Measurements from ENCODE around the gene C2orf81. TPM values are rescaled to one million over a fixed set of nuclear protein-coding genes. Genes with fewer than 3 reads are reported as not detected.

Gene C2orf81
- total RNA-seq, 1 donor from 2014 or later, result 7.9 TPM

DNA sequence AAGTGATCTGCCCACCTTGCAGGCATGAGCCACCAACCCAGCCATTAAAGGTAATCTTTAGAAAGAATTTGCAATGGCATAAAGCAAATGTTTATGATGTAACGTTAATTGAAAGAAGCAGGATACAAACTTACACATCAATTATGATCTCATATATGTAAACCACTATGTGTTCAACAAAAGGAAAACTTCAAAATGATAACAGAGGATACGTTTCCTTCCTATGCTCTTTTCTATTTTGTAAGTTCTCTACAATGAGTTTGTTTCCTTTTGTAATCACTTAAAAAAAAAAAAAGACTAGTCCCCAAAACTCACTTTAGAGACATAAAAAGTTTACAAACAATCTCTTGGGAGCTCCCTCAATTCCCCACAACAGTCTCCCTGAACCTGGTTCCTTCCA, 1.4 kb downstream of the C2orf81 start:
- Mint-ChIP-seq H3K4me1 (peaks cover 23% of the 10 kb centered on the region), H3K27me3 (ENCODE audit: low read depth) (peaks cover 3% of the 10 kb centered on the region), H3K27ac (ENCODE audit: unreplicated experiment) (no peak overlapping the region), H3K9me3 (no peaks in the 10 kb centered on the region), H3K4me3 (peak overlapping the region; percentile 70), H3K36me3 (ENCODE audit: low read depth) (no peaks in the 10 kb centered on the region)
- no peak for DNase-seq (ENCODE audit: low read depth, low spot score)
- TF ChIP-seq, protein P1, sequence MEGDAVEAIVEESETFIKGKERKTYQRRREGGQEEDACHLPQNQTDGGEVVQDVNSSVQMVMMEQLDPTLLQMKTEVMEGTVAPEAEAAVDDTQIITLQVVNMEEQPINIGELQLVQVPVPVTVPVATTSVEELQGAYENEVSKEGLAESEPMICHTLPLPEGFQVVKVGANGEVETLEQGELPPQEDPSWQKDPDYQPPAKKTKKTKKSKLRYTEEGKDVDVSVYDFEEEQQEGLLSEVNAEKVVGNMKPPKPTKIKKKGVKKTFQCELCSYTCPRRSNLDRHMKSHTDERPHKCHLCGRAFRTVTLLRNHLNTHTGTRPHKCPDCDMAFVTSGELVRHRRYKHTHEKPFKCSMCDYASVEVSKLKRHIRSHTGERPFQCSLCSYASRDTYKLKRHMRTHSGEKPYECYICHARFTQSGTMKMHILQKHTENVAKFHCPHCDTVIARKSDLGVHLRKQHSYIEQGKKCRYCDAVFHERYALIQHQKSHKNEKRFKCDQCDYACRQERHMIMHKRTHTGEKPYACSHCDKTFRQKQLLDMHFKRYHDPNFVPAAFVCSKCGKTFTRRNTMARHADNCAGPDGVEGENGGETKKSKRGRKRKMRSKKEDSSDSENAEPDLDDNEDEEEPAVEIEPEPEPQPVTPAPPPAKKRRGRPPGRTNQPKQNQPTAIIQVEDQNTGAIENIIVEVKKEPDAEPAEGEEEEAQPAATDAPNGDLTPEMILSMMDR (conservative IDR thresholded peaks at IDR 0.05), result no peak

DNA sequence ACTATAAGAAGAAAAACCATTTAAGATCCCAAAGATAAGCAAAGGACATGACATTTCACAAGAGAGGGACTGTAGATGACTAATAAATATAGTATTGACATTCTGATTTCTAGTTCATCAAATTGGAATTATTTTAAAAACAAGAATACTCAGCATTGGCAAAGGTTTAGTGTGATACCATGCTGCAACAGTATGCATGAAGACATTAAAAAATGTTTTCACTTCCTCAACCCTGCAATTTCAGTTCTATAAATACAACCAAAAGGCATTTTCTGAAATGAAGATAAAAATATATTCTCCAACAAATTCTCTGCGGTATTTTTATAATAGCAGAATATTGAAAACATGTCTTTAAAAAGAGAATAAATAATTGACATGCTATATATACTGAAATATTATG, 2.1 kb downstream of the C2orf81 start:
- no peak overlapping the region for H3K4me3 Mint-ChIP-seq
- no peak overlapping the region for H3K27ac Mint-ChIP-seq (ENCODE audit: unreplicated experiment)
- H3K4me1 Mint-ChIP-seq, result peaks cover 23% of the 10 kb centered on the region
- no peaks in the 10 kb centered on the region for H3K36me3 Mint-ChIP-seq (ENCODE audit: low read depth)
- peaks cover 3% of the 10 kb centered on the region for H3K27me3 Mint-ChIP-seq (ENCODE audit: low read depth)
- TF ChIP-seq, protein P1 (conservative IDR thresholded peaks at IDR 0.05), result no peak
- no peaks in the 10 kb centered on the region for H3K9me3 Mint-ChIP-seq
- DNase-seq (ENCODE audit: low read depth, low spot score), result no peak

DNA sequence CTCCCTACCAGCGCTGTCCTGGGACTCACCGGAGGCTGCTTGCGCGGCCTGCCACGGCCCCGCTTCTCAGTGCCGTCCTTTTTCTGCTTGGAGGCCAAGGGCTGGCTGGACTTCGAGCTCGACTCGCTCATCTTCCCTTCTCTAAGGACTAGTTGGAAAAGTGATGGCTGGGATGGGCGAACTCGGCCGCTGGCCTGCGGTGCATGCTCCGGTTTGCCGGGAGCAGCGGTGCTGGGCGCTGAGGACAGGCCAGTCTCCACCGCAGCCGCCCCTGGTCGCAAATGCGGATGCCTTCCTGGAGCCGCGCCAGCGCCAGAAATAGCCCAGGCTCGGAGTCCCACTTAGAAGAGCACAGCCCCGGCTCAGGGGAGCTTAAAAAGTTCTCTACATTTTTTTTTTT, 3.1 kb downstream of the C2orf81 start:
- Mint-ChIP-seq H3K4me1 (peaks cover 19% of the 10 kb centered on the region), H3K4me3 (no peak overlapping the region), H3K27ac (ENCODE audit: unreplicated experiment) (no peak overlapping the region), H3K36me3 (ENCODE audit: low read depth) (no peaks in the 10 kb centered on the region), H3K27me3 (ENCODE audit: low read depth) (peaks cover 3% of the 10 kb centered on the region), H3K9me3 (no peaks in the 10 kb centered on the region)
- TF ChIP-seq, protein P1 (conservative IDR thresholded peaks at IDR 0.05), result no peak
- DNase-seq (ENCODE audit: low read depth, low spot score), result no peak

GRCh38 chr2:74417763-74418162, 3.7 kb downstream of the C2orf81 start:
- Mint-ChIP-seq H3K36me3 (ENCODE audit: low read depth) (no peaks in the 10 kb centered on the region), H3K9me3 (no peaks in the 10 kb centered on the region), H3K4me1 (peaks cover 14% of the 10 kb centered on the region), H3K4me3 (peak overlapping the region; percentile 23), H3K27me3 (ENCODE audit: low read depth) (peaks cover 3% of the 10 kb centered on the region), H3K27ac (ENCODE audit: unreplicated experiment) (no peak overlapping the region)
- DNase-seq (ENCODE audit: low read depth, low spot score), result no peak
- TF ChIP-seq, protein P1 (conservative IDR thresholded peaks at IDR 0.05), result no peak

- Mint-ChIP-seq H3K27ac (ENCODE audit: unreplicated experiment) (no peak overlapping the region), H3K4me1 (peaks cover 11% of the 10 kb centered on the region), H3K27me3 (ENCODE audit: low read depth) (peaks cover 3% of the 10 kb centered on the region), H3K9me3 (no peaks in the 10 kb centered on the region), H3K4me3 (no peak overlapping the region), H3K36me3 (ENCODE audit: low read depth) (no peaks in the 10 kb centered on the region)
- DNase-seq (ENCODE audit: low read depth, low spot score), result no peak
- TF ChIP-seq, protein P1 (conservative IDR thresholded peaks at IDR 0.05), result no peak
Measured at GRCh38 chr2:74417197-74417596, 4.2 kb downstream of the C2orf81 start.

DNA sequence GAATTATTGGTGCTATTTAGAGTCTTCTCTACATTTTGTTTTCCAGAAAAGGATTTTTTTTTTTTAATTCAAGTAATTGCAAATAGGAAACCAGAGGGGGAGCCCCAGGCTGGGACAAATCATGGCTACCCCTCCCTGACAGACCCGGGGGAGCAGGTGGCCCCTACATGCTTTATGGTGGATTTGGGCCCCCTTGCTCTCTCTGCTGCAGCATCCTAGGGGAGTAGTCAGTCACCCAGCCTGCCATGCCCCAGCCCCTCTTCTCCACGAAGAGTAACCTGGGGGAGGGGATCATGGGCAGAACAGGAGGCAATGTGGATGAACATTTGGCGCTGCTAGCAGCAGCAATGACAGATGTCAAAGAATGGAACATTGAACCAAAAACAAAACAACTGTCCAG, 4.6 kb downstream of the C2orf81 start:
- no peaks in the 10 kb centered on the region for H3K36me3 Mint-ChIP-seq (ENCODE audit: low read depth)
- TF ChIP-seq, protein P1 (conservative IDR thresholded peaks at IDR 0.05), result no peak
- H3K27me3 Mint-ChIP-seq (ENCODE audit: low read depth), result peaks cover under 1% of the 10 kb centered on the region
- no peaks in the 10 kb centered on the region for H3K9me3 Mint-ChIP-seq
- peaks cover 6% of the 10 kb centered on the region for H3K4me1 Mint-ChIP-seq
- H3K27ac Mint-ChIP-seq (ENCODE audit: unreplicated experiment), result no peak overlapping the region
- DNase-seq (ENCODE audit: low read depth, low spot score), result no peak
- no peak overlapping the region for H3K4me3 Mint-ChIP-seq
